ENCODE measurements around the gene VTI1B.

The VTI1B gene

GRCh38 chr14:67675219-67675582 lies 769 bp upstream of the VTI1B start:
- DNase-seq (ENCODE audit: low spot score), result no peak

- peak; percentile 32 for DNase-seq (ENCODE audit: low spot score)
Observed at GRCh38 chr14:67674139-67674479, 323 bp downstream of the VTI1B start.

GRCh38 chr14:67673451-67673850 lies 981 bp downstream of the VTI1B start:
- DNase-seq (ENCODE audit: low spot score), result no peak

- DNase-seq (ENCODE audit: low spot score), result peak; percentile 45
Observed at GRCh38 chr14:67668559-67668958, 5.9 kb downstream of the VTI1B start.

- DNase-seq (ENCODE audit: low spot score), result peak; percentile 66
Observed at GRCh38 chr14:67666750-67667449, 7.5 kb downstream of the VTI1B start.

- DNase-seq (ENCODE audit: low spot score), result no peak
Observed at GRCh38 chr14:67665868-67666267, 8.6 kb downstream of the VTI1B start.

GRCh38 chr14:67663633-67664032 lies 10.8 kb downstream of the VTI1B start:
- no peak for DNase-seq (ENCODE audit: low spot score)

GRCh38 chr14:67653651-67654280 lies 20.7 kb downstream of the VTI1B start:
- DNase-seq (ENCODE audit: low spot score), result no peak

GRCh38 chr14:67652189-67652588 lies 22.2 kb downstream of the VTI1B start:
- DNase-seq (ENCODE audit: low spot score), result no peak

- DNase-seq (ENCODE audit: low spot score), result no peak
Observed at GRCh38 chr14:67650694-67651093, 23.7 kb downstream of the VTI1B start.

- no peak for DNase-seq (ENCODE audit: low spot score)
Observed at GRCh38 chr14:67650151-67650550, 24.3 kb downstream of the VTI1B start.

- no peak for DNase-seq (ENCODE audit: low spot score)
Observed at GRCh38 chr14:67646131-67646530, 28.3 kb downstream of the VTI1B start.

- DNase-seq (ENCODE audit: low spot score), result no peak
Observed at GRCh38 chr14:67645414-67645813, 29.0 kb downstream of the VTI1B start.

- no peak for DNase-seq (ENCODE audit: low spot score)
Observed at GRCh38 chr14:67644428-67644827, 30.0 kb downstream of the VTI1B start.

GRCh38 chr14:67643713-67644112 lies 30.7 kb downstream of the VTI1B start:
- no peak for DNase-seq (ENCODE audit: low spot score)

- DNase-seq (ENCODE audit: low spot score), result no peak
Observed at GRCh38 chr14:67641902-67642749, 32.3 kb downstream of the VTI1B start.

- no peak for DNase-seq (ENCODE audit: low spot score)
Observed at GRCh38 chr14:67641480-67641879, 33.0 kb downstream of the VTI1B start.

GRCh38 chr14:67638642-67639041 lies 35.8 kb downstream of the VTI1B start:
- DNase-seq (ENCODE audit: low spot score), result no peak

- no peak for DNase-seq (ENCODE audit: low spot score)
Observed at GRCh38 chr14:67636361-67636919, 38.0 kb downstream of the VTI1B start.

GRCh38 chr14:67633451-67634147 lies 40.8 kb downstream of the VTI1B start:
- DNase-seq (ENCODE audit: low spot score), result no peak

- DNase-seq (ENCODE audit: low spot score), result no peak
Observed at GRCh38 chr14:67630938-67631337, 43.5 kb downstream of the VTI1B start.

GRCh38 chr14:67630186-67630585 lies 44.2 kb downstream of the VTI1B start:
- DNase-seq (ENCODE audit: low spot score), result no peak

All from CD4-positive, alpha-beta T cell treated with Interleukin-2 at 100 ng/mL for 4 hours (primary cell).